ENCODE results near the gene TRIOBP. TPM values are rescaled to one million over a fixed set of nuclear protein-coding genes. Genes with fewer than 3 reads are reported as not detected.

TRIOBP gene
- total and polyA plus RNA-seq, 2 of the 4 experiments (the other 2 are of a cell fraction), result 46.4 to 69.8 TPM

GRCh38 chr22:37731804-37732471 is 35.1 kb downstream of the TRIOBP start:
- dilution Hi-C loops (cut with HindIII; ENCODE audit: low sequenced_read_pairs, unreplicated experiment), result no loop called here
- in situ Hi-C loops (cut with MboI; ENCODE audit: low sequenced_read_pairs), result no loop called here
- no peak for DNase-seq
- H2AK9ac ChIP-seq (replicated peaks; ENCODE audit: low read depth, low read length, poor library complexity), result no peak overlapping the region
- no peak overlapping the region for H2BK15ac ChIP-seq (ENCODE audit: low read depth, low read length)
- ChIA-PET CTCF (no interaction called here), POLR2A (ENCODE audit: unreplicated experiment) (no interaction called here)
- H3K56ac ChIP-seq (ENCODE audit: extremely low read depth, insufficient read depth, low read length), result no peak overlapping the region
- no peak overlapping the region for H2AFZ ChIP-seq (replicated peaks; ENCODE audit: low read length, poor library complexity)
- H2BK120ac ChIP-seq (ENCODE audit: low read depth, low read length), result no peak overlapping the region
- intact Hi-C loops (cut with micrococcal nuclease), result no loop called here
- no peak for ATAC-seq (ENCODE audit: low read depth)
- H3K4me1 ChIP-seq (ENCODE audit: control insufficient read depth, insufficient read depth, low read length), result peaks cover 4% of the 10 kb centered on the region
- H3K4me3 ChIP-seq (ENCODE audit: insufficient read depth, low read depth, low read length), result no peak overlapping the region
- H3K14ac ChIP-seq (replicated peaks; ENCODE audit: low read depth, low read length), result no peak overlapping the region
- H3K23ac ChIP-seq (ENCODE audit: low read depth, low read length), result no peak overlapping the region
- H4K8ac ChIP-seq (ENCODE audit: low read depth in 2 of 2, low read length in 2 of 2), result no peak overlapping the region
- H4K20me1 ChIP-seq (ENCODE audit: insufficient read depth, low read length), result no peaks in the 10 kb centered on the region
- no peak overlapping the region for H4K91ac ChIP-seq (ENCODE audit: insufficient read depth, low read depth, low read length)
- H3K4ac ChIP-seq (ENCODE audit: low read depth, low read length), result no peak overlapping the region
- no peak overlapping the region for H2BK20ac ChIP-seq (ENCODE audit: low read depth, low read length)
- H3K9me3 ChIP-seq (ENCODE audit: control insufficient read depth, insufficient read depth, low read length), result no peaks in the 10 kb centered on the region
- H3K27ac ChIP-seq (ENCODE audit: insufficient read depth, low read length), result no peak overlapping the region
- H3K9ac ChIP-seq (ENCODE audit: low read depth, low read length), result no peak overlapping the region
- TF ChIP-seq ELK1 (IDR thresholded peaks at IDR 0.05; ENCODE audit: borderline replicate concordance, low read depth, low read length) (no peak), MAZ (IDR thresholded peaks at IDR 0.05; ENCODE audit: borderline replicate concordance, low read depth, low read length) (no peak), SMC3 (IDR thresholded peaks at IDR 0.05; ENCODE audit: low read depth, low read length) (no peak)
- 0 out of 2 replicates have a peak, but pooled peaks cover 3% of the 10 kb centered on the region for H3K9me1 ChIP-seq (ENCODE audit: insufficient read depth, low read length)
- H2AK5ac ChIP-seq (ENCODE audit: low read depth, low read length), result no peak overlapping the region
- no TSS peak for BruUV-seq (replicated peaks)
- no peaks in the 10 kb centered on the region for H3K36me3 ChIP-seq (ENCODE audit: control insufficient read depth, insufficient read depth, low read length)
- 88% methylated on average over 4 of the region's 13 CpGs; no CpG with 5 or more reads in 1 of the 2 experiments for WGBS, 2 experiments (ENCODE audit: extremely low coverage in 2 of 2, insufficient read length in 1 of 2)
- H3K79me1 ChIP-seq (ENCODE audit: low read depth in 1 of 2, low read length in 2 of 2), result no peaks in the 10 kb centered on the region
- no peak overlapping the region for H2BK5ac ChIP-seq (ENCODE audit: low read depth, low read length, poor library complexity, severe bottlenecking)
- no peak overlapping the region for H3K4me2 ChIP-seq (ENCODE audit: low read depth, low read length)
- no peak overlapping the region for H3K18ac ChIP-seq (ENCODE audit: low read depth, low read length)
- H4K5ac ChIP-seq (ENCODE audit: low read depth, low read length), result no peak overlapping the region
- no peaks in the 10 kb centered on the region for H3K27me3 ChIP-seq (ENCODE audit: control insufficient read depth, insufficient read depth, low read length)

Data from IMR-90 (cell line).